NCI-H1694 treated with DMSO at 0.1 percent for 48 hours (cell line): ENCODE measurements around the gene HLA-DQB1.
"Not testable (repeated sequence)": the region's sequence is repeated elsewhere in the genome, so short reads cannot be mapped to it uniquely, and the experiment has no call there.

Experiments
- DNase-seq: peaks from one replicate; lab custom pipeline; 2025; lab: John Stamatoyannopoulos, UW

HLA-DQB1 gene

DNA sequence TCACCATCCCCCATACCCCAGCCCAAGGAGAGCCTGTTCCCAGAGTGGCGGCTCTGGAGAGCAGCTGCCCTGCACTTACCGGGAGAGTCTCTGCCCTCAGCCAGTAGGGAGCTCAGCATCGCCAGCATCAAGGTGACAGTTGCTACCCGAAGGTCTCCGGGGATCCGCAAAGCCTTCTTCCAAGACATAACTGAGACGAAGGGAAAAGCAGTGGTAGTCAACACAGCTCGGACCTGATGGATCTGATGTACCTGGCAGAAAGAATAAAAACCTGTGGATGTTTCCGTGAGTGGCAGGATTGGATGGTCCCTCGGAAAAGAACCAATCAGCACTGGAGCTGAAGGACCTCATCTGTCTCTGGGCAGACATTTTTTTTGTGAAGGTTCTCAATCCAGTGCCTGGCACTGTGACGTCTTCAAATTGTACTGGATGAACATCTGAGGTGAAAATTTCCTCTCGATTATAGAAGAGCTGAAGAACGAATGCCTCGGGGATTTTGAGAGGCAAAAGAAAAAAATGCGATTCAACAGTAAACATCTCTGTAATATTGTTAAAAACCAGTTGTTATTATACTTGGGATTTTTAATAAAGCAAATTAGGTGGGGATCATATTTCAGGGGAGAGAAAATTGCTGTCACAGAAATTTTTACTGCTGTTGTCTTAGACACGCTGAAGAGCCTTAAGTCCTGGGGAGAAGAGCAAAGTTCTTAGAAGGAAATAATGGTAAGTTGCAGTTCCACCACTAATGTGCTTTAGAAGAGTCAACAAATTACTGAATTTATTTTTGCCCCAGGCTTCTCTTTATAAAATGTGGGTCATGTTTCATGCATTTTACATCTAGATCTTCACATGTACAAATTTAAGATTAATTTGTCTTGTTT, at the start of gene HLA-DQB1:
Gene HLA-DQB1, minus strand, starts transcription at position 238 of the 881 bp plus-strand sequence. Its CDS starts 50 bp downstream, at position 188.
- DNase-seq, result no peak

- DNase-seq, result no peak
These were observed 46.8 kb upstream of the HLA-DQB1 start for GRCh38 chr6:32713241-32713640.

DNA sequence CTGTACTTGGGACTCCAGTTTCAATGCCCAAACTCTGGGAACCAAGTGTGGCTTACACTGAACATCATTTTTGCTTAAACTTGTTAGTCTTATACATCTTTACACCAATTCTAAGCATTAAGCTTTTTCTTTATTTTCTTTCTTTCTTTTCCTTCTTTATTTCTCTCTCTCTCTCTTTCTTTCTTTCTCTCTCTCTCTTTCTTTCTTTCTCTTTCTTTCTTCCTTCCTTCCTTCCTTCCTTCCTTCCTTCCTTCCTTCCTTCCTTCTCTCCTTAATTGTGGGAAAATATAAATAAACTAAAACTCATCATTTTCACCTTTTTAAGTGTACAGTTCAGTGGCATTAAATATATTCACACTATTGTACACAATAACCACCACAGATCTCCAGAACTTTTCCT, 43.2 kb upstream of the HLA-DQB1 start:
- DNase-seq, result no peak

DNA sequence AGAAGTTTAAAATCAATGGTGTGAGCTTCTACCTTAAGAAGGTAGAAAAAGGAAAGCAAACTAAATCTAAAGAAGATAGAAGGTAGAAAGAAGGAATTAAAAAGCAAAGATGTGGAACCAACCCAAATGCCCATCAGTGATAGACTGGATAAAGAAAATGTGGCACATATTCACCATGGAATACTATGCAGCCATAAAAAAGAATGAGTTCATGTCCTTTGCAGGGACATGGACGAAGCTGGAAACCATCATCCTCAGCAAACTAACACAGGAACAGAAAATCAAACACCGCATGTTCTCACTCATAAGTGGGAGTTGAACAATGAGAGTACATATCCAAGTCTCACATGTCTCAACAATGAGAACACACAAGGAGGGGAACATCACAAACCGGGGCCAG, 38.7 kb upstream of the HLA-DQB1 start:
- not testable (repeated sequence) for DNase-seq

DNA sequence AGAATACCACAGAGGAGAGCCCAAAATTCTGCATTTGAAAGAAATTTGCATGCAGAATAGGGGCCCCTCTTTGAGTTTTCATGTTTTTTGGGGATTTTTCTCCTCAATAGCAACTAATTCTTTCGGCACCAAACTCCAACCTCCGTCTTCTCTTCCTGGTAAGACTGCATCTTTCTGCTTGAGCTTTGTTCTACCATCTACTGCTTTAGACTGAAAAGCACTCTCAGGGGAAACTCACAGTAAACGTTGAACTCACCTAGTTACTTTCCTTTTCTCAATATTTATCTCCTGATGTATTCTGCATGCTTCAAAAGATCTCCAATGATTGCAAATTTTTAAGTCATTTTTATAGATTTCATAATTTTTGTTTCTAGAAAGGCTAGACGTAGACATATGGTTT, 36.9 kb upstream of the HLA-DQB1 start:
- no peak for DNase-seq

GRCh38 chr6:32700391-32701040, 34.1 kb upstream of the HLA-DQB1 start:
- peak; percentile 18 for DNase-seq

- no peak for DNase-seq
These were observed 30.6 kb upstream of the HLA-DQB1 start for GRCh38 chr6:32697031-32697430.

DNA sequence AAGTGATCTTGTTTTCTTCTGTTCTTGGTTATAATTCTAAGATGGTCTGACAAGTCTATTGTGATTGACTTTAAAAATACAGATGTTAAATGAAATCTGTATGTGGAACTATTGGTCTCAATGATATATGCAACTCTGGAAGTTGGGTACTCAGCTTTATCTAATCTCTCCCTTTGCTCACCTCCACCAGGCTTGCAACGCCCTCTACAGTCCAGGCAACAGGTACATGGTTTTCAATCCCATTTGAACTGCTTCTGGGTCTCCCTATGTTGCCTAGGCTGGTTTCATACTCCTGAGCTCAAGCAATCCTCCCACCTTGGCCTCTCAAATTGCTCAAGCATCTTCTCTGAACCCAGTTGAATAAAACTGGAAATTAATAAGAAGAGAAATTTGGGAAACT, 25.6 kb upstream of the HLA-DQB1 start:
- DNase-seq, result no peak

DNA sequence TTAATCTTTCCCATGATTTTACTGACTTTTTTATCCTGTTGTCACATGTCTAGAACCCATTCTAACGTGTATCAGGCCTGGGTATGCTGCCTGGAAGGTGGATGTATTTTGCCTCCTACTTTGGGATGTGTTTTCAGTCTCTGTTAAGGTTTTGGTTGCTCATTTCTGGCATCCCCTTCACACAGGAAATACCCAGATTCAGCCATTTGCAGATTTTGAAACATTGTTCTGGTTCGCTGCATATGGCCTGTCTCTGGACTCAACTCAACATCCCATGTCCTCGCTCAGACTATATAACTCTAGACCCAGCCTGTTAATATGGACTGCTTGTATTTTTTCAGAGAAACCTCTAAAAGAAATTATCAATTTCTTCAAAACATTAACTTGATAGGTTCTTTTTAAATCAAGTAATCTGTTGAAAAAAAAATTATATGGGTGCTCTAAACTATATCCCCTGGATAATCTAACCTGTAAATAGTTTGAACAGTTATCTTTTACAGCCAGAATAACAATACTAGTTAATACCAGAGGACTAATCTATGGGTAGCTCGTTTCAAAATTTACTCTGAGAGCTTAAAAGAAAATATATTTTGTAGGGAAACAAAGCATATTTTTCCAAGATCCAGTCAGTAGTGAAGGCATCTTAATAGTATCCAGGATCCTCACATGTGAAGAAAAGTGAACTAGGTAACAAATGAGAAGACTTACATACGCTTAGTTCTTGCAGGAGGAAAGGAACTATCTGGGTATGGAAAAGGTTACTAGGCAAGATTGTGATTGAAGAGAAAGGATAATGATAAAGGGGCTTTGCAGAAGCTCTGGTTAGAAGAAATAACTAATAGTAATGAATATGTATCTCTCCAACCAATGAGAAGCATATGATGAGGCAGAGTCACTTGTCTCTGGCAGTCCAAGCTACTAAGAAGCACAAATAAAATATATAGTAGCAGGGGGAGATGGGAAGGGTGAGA, 23.4 kb upstream of the HLA-DQB1 start:
- no peak for DNase-seq

- no peak for DNase-seq
These were observed 19.1 kb upstream of the HLA-DQB1 start for GRCh38 chr6:32685603-32686002.

DNA sequence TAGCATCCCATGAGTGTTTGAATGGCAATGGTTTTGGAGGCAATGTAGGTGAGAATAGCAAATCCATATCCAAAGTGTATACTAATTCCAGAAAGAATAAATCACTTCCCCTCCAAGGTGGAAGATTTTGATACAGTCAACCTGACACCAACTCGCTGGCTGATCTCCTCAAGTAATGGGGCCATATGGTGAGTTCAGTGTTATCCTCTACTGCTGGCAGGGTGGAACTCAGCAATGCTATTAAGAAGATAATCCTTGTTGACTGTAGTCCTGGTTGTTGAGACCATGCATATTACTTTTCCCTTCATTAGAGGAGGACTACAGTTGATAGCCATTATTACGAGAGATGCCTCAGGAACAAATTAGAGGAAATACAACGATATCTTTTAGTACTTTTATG, 17.8 kb upstream of the HLA-DQB1 start:
- DNase-seq, result no peak

- DNase-seq, result no peak
These were observed 13.6 kb upstream of the HLA-DQB1 start for GRCh38 chr6:32680055-32680454.

- no peak for DNase-seq
These were observed 13.0 kb upstream of the HLA-DQB1 start for GRCh38 chr6:32679492-32679891.

DNA sequence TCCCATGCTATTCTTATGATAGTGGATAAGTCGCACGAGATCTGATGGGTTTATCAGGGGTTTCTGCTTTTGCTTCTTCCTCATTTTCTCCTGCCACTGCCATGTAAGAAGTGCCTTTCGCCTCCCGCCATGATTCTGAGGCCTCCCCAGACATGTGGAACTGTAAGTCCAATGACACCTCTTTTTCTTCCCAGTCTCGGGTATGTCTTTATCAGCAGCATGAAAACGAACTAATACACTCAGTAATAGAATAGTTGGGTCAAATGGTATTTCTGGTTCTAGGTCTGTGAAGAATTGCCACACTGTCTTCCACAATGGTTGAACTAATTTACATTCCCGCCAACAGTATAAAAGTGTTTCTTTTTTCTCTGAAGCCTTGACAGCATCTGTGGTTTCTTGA, 7.7 kb upstream of the HLA-DQB1 start:
- not testable (repeated sequence) for DNase-seq

- DNase-seq, result not testable (repeated sequence)
These were observed 5.5 kb upstream of the HLA-DQB1 start for GRCh38 chr6:32671908-32672307.

- no peak for DNase-seq
These were observed 3.4 kb upstream of the HLA-DQB1 start for GRCh38 chr6:32669893-32670292.

DNA sequence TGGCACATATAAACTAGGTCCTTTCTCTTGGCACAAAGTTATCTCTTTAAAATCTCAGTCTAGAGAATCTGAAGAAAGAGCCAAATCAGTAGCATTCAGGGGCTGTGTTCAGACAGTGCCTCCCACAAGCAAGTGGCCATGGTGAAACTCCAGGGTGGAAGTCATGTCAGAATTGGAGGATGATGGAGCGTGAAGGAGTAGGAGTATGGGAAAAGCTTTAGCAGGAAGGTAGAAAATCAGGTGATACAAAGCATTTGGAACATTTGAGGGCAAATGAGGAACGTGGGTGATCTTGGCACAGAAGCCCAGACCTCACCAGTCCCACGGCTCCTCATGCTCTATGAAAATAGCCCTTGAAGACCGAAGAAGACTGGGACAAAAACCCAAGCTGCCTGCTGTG, 2.8 kb upstream of the HLA-DQB1 start:
- no peak for DNase-seq

GRCh38 chr6:32668226-32668747, 1.8 kb upstream of the HLA-DQB1 start:
- DNase-seq, result no peak

- no peak for DNase-seq
These were observed 796 bp downstream of the HLA-DQB1 start for GRCh38 chr6:32665661-32666060.

- DNase-seq, result no peak
These were observed 1.6 kb downstream of the HLA-DQB1 start for GRCh38 chr6:32664827-32665362.

- no peak for DNase-seq
These were observed 2.1 kb downstream of the HLA-DQB1 start for GRCh38 chr6:32664354-32664753.

DNA sequence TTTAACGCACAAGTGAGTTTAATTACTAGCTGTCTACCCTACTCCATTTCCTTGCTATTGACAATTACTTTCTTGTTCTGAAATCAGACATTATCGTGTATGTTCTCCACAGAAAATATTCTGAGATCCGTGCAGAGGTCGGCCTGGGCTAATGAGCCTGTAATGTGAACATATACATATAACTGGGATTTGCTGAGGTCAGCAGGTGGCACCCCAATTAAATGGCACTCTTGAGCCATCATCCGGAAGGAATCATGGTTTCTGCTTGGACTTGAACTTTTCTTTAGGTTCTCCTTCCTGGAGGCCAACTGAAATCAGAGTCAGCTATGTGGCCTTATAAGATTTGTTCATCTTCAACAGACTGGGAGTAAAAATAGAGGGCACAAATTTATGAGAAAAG, 3.6 kb downstream of the HLA-DQB1 start:
- no peak for DNase-seq
